Testis (tissue), 2 donors: ENCODE data around the gene ANO10.

Experiments used
- CTCF ChIP-seq, 3 experiments: fragments of 450-650 bp in 2 of 3; fragments of 200-600 bp in 1 of 3; sonication (generic) in 1 of 3; IDR thresholded peaks; one replicate each; pipeline ENCODE4 v1.5.1; 2016 to 2019; ENCODE audit warnings: antibody characterized with exemption in 3 of 3, mild to moderate bottlenecking in 2 of 3, moderate library complexity in 1 of 3
- POLR2A ChIP-seq: fragments of 450-650 bp; IDR thresholded peaks from one replicate; pipeline ENCODE4 v1.6.1; 2017; ENCODE audit warnings: antibody characterized with exemption, mild to moderate bottlenecking, moderate library complexity

GRCh38 chr3:43344520-43344919 lies 277.3 kb downstream of the ANO10 start:
- TF ChIP-seq CTCF (IDR thresholded peaks at IDR 0.05) (no peak), POLR2A (no peak)
